ENCODE data around the gene TIFAB.

Gene TIFAB

DNA sequence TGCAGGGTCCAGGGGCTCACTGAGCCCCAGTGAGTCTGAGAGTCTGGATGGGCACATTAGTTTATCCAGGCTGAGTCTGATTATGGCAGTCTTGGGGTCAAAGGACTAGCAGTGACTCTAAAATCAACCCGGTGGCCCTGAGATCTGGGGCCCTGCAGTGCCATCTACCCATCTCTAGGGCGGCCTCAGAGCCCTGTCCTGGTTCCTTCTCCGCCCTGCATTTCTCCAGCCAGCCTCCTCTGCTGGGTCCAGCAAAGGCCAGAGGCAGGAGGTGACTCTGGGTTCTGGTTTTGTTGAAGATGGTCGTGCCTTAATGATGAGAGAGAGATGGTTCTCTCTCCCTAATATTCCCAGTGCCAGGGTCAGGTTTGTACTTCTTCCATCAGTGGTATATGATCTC, 20.0 kb downstream of the TIFAB start:
- Histone ChIP-seq H3K4me3 (ENCODE audit: low read depth, low read length) (no peak overlapping the region), H2AFZ (ENCODE audit: low read length, unreplicated experiment) (no peak overlapping the region), H3K27me3 (ENCODE audit: insufficient read depth, low read length) (no peaks in the 10 kb centered on the region), H3K79me2 (ENCODE audit: control insufficient read depth, insufficient read depth, low read length, unreplicated experiment) (no peaks in the 10 kb centered on the region), H3K36me3 (ENCODE audit: insufficient read depth, low read length) (no peaks in the 10 kb centered on the region), H3K4me1 (ENCODE audit: control insufficient read depth, insufficient read depth, low read length, unreplicated experiment) (peaks cover 9% of the 10 kb centered on the region), H3K27ac (ENCODE audit: low read depth, low read length) (no peak overlapping the region)

DNA sequence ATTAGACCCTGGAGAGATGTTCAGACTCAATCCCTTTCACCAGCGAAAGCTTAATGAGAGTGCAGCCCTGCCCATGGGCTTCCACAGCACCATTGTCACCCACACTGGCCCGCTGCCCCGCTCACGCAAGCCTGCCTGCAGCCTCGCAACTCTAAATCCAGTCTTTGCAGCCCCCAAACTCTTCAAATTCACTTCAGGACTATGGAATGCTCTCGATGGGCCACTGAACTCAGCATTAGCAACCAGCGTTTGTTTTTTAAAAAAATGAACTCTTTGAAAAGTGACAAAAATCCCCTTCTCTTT, 22.1 kb downstream of the TIFAB start:
- Histone ChIP-seq H3K36me3 (ENCODE audit: insufficient read depth, low read length) (no peaks in the 10 kb centered on the region), H3K27me3 (ENCODE audit: insufficient read depth, low read length) (no peaks in the 10 kb centered on the region), H3K4me3 (ENCODE audit: low read depth, low read length) (no peak overlapping the region), H3K4me1 (ENCODE audit: control insufficient read depth, insufficient read depth, low read length, unreplicated experiment) (peaks cover 8% of the 10 kb centered on the region), H2AFZ (ENCODE audit: low read length, unreplicated experiment) (no peak overlapping the region), H3K27ac (ENCODE audit: low read depth, low read length) (no peak overlapping the region), H3K79me2 (ENCODE audit: control insufficient read depth, insufficient read depth, low read length, unreplicated experiment) (no peaks in the 10 kb centered on the region)

DNA sequence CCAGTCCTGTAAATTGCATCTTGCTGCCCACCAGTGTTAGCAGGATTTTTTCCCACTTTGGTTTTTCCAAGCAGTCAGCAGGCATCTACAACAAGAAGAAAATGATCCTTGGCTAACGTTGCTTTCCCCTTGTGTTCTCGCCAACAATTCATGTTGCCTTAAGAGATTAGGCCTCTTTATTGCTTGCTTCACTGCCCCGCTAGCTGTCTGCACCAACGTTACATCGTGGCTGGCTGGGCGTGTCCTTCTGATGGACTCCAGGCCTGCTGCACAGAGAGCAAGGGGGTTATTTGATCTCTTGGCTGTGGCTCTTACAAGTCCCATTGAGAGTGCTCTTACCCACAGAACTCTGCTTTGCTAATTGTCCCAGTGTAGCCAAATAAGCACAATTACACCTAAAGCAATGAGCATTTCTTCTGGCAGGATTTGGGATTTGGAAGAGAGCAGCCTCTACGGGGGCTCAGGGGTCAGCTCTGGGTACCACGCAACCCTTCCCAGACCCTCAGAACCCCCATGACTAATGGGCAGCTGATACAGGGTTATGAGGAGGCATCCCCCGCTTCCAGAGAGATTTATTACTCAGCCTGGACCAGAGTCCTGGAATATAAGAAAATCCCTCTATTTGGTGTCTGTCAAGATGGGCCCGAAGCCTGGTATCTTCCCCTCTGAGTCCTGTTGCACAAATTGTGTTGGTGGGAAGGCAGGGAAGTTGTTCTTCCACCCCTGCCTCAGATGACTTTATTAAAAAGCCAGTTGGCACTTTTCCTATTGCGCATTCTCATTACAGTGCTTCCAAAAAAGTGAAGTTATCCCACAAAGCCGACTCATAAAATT, 22.6 kb downstream of the TIFAB start:
- no peak overlapping the region for H3K4me3 ChIP-seq (ENCODE audit: low read depth, low read length)
- peaks cover 8% of the 10 kb centered on the region for H3K4me1 ChIP-seq (ENCODE audit: control insufficient read depth, insufficient read depth, low read length, unreplicated experiment)
- H3K27ac ChIP-seq (ENCODE audit: low read depth, low read length): no peak overlapping the region
- H2AFZ ChIP-seq (ENCODE audit: low read length, unreplicated experiment): no peak overlapping the region
- H3K27me3 ChIP-seq (ENCODE audit: insufficient read depth, low read length): no peaks in the 10 kb centered on the region
- H3K79me2 ChIP-seq (ENCODE audit: control insufficient read depth, insufficient read depth, low read length, unreplicated experiment): no peaks in the 10 kb centered on the region
- no peaks in the 10 kb centered on the region for H3K36me3 ChIP-seq (ENCODE audit: insufficient read depth, low read length)

DNA sequence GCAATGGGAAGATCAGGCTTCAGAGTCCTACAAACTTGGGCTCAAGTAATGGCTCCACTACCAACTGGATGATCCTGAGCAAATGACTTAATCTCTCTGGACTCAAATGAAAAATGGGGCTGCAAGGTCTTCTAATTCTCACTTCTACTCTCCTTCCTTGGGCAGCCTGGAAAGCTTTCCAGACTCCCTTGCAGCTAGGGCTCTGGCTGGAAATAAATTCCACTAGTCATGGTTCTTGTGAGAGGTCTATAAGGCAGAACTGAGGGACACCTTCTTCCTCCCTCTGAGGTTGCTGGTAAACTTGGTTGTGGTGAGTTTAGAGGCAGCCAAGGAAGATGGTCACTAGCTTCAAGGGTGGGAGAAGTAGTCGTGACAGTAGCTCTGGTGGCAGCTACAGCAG, 23.6 kb downstream of the TIFAB start:
- peaks cover 3% of the 10 kb centered on the region for H3K4me1 ChIP-seq (ENCODE audit: control insufficient read depth, insufficient read depth, low read length, unreplicated experiment)
- H3K27ac ChIP-seq (ENCODE audit: low read depth, low read length): no peak overlapping the region
- no peak overlapping the region for H2AFZ ChIP-seq (ENCODE audit: low read length, unreplicated experiment)
- H3K27me3 ChIP-seq (ENCODE audit: insufficient read depth, low read length): no peaks in the 10 kb centered on the region
- H3K79me2 ChIP-seq (ENCODE audit: control insufficient read depth, insufficient read depth, low read length, unreplicated experiment): no peaks in the 10 kb centered on the region
- no peaks in the 10 kb centered on the region for H3K36me3 ChIP-seq (ENCODE audit: insufficient read depth, low read length)
- no peak overlapping the region for H3K4me3 ChIP-seq (ENCODE audit: low read depth, low read length)

DNA sequence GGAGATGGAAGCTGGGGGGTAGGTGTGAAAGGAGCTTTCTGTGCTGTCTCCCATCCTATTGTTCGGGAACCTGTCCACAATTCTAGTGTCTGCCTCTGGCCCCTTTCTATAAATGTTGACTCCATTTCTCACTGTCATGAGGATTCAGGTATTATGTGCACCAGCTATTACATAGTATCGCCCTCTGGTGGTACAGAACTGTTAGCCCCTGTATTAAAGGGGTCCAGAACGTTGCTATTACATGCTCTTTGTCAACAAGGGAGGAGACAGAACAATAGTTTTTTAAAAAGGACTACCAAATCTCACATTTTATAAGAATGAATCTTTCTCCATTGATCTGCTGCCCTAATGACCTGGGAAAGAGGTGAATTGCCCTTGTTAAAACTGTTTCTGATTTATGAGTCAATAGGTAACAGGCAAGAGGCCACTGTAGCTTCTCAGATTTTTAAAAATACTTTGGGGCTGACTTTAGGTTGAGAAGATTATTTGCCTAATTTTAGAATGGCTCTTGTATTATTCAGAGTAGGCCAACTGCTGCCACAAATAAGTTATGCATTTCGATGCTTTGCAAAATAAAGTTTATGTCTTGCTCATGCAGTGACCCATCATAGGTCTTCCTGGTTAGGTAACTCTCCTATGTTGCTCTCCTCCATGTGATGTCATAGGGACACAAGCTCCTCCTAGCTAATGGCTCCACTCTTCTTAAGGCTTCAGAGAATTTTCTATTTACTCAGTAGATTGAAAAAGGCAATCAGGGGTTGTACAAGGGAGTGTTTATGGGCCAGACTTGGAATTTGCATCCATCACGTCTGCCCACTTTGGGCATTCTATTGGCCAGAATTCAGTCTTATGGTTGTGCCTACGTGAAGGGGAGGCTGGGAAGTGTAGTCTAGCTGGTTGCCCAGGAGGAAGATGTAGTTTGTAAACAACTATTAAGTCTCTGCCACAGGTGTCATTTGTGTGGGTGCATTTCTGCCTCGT, 25.8 kb downstream of the TIFAB start:
- no peak overlapping the region for H3K27ac ChIP-seq (ENCODE audit: low read depth, low read length)
- H3K4me1 ChIP-seq (ENCODE audit: control insufficient read depth, insufficient read depth, low read length, unreplicated experiment): no peaks in the 10 kb centered on the region
- no peaks in the 10 kb centered on the region for H3K79me2 ChIP-seq (ENCODE audit: control insufficient read depth, insufficient read depth, low read length, unreplicated experiment)
- no peaks in the 10 kb centered on the region for H3K27me3 ChIP-seq (ENCODE audit: insufficient read depth, low read length)
- no peak overlapping the region for H2AFZ ChIP-seq (ENCODE audit: low read length, unreplicated experiment)
- no peaks in the 10 kb centered on the region for H3K36me3 ChIP-seq (ENCODE audit: insufficient read depth, low read length)
- no peak overlapping the region for H3K4me3 ChIP-seq (ENCODE audit: low read depth, low read length)

DNA sequence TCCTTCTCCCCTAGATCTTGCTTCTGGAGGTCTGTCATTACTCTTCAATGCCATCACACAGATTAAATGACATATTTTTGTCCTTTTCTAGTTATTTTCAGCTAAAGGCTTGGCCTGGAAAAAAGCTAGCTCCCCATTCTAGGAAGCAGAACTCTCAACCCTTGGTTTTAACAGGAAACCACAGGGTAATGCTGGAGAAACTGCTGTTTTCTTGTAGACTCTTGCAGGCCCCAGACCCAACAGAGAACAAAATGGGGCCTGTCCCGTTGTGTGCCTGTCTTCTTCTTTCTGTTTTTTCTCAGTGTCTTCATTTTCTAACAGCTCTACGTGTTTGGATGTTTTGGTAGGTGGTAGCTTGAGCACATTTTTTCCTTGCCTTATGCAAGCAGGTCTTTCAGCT, 26.5 kb downstream of the TIFAB start:
- H3K4me3 ChIP-seq (ENCODE audit: low read depth, low read length): no peak overlapping the region
- no peaks in the 10 kb centered on the region for H3K36me3 ChIP-seq (ENCODE audit: insufficient read depth, low read length)
- peaks cover under 1% of the 10 kb centered on the region; the same call in 1 of the 2 replicates for H3K27me3 ChIP-seq (ENCODE audit: insufficient read depth, low read length)
- H3K4me1 ChIP-seq (ENCODE audit: control insufficient read depth, insufficient read depth, low read length, unreplicated experiment): no peaks in the 10 kb centered on the region
- no peak overlapping the region for H3K27ac ChIP-seq (ENCODE audit: low read depth, low read length)
- no peaks in the 10 kb centered on the region for H3K79me2 ChIP-seq (ENCODE audit: control insufficient read depth, insufficient read depth, low read length, unreplicated experiment)
- no peak overlapping the region for H2AFZ ChIP-seq (ENCODE audit: low read length, unreplicated experiment)

DNA sequence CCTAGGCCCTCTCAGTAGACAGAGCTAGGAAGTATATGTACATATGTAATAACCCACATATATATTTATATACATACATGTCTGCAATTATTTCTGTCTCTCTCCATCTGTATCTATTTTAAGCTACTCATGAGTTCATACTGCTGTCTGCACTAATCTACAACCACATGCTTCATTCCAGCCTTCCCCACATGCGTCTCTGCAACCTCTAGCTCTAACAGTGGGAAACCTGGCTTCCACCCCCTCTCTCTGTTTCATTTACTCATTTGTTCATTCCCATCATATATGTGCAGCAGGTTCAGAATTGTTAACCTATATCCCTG, 28.3 kb downstream of the TIFAB start:
- Histone ChIP-seq H3K27ac (ENCODE audit: low read depth, low read length) (no peak overlapping the region), H3K4me1 (ENCODE audit: control insufficient read depth, insufficient read depth, low read length, unreplicated experiment) (no peaks in the 10 kb centered on the region), H3K27me3 (ENCODE audit: insufficient read depth, low read length) (peaks cover 8% of the 10 kb centered on the region; the same call in 1 of the 2 replicates), H3K36me3 (ENCODE audit: insufficient read depth, low read length) (no peaks in the 10 kb centered on the region), H3K4me3 (ENCODE audit: low read depth, low read length) (no peak overlapping the region), H3K79me2 (ENCODE audit: control insufficient read depth, insufficient read depth, low read length, unreplicated experiment) (no peaks in the 10 kb centered on the region), H2AFZ (ENCODE audit: low read length, unreplicated experiment) (no peak overlapping the region)

DNA sequence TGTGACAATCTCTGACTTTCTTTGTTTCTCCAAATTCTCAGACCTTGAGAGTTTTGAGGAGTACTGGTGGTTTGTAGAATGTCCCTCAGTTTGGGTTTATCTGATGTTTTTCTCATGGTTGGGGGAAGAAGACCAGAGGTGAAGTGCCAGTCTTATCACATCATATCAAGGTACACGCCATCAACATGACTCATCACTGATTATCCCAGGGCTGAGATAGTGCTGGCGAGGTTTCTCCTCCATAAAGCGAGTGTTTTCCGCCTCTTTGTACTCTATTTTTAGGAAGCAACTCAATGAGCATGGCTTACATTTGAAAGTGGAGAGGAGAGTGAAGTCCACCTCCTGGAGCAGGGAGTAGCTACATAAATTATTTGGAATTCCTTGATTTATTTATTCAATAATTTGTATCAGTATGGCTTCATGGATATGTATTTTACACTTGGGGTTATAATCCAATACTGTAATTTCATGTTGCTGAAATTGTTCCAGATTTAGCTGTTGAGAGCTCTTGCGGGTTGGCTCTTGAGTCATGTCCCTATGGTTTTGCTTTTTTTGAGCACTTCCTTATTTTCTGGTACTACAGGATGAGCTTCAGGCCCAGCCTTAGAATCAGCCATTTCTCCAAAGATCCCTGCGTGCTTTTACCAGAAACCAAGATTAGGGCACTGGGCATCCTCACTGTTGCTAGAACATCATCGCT, 28.9 kb downstream of the TIFAB start:
- H3K27me3 ChIP-seq (ENCODE audit: insufficient read depth, low read length): peaks cover 11% of the 10 kb centered on the region; the same call in 1 of the 2 replicates
- no peaks in the 10 kb centered on the region for H3K79me2 ChIP-seq (ENCODE audit: control insufficient read depth, insufficient read depth, low read length, unreplicated experiment)
- H2AFZ ChIP-seq (ENCODE audit: low read length, unreplicated experiment): no peak overlapping the region
- no peak overlapping the region for H3K27ac ChIP-seq (ENCODE audit: low read depth, low read length)
- no peaks in the 10 kb centered on the region for H3K4me1 ChIP-seq (ENCODE audit: control insufficient read depth, insufficient read depth, low read length, unreplicated experiment)
- no peak overlapping the region for H3K4me3 ChIP-seq (ENCODE audit: low read depth, low read length)
- H3K36me3 ChIP-seq (ENCODE audit: insufficient read depth, low read length): no peaks in the 10 kb centered on the region

DNA sequence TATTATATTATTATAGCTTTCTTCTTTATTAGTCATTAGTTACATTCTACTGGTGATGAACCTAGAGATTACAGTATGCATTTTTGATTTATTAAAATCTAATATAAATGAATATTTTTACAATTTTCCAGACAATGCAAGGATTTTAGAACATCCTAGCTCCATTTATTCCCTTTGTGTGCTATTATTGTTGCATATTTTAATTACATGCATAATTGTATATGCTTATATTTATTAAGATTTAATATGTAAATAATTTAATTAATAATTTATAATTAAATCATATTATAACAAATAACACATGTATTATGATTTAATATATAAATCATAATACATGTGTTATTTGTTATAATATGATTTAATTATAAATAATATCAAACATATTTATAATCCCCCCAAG, 29.7 kb downstream of the TIFAB start:
- Histone ChIP-seq H2AFZ (ENCODE audit: low read length, unreplicated experiment) (no peak overlapping the region), H3K27me3 (ENCODE audit: insufficient read depth, low read length) (peaks cover 13% of the 10 kb centered on the region; the same call in 1 of the 2 replicates), H3K4me3 (ENCODE audit: low read depth, low read length) (no peak overlapping the region), H3K36me3 (ENCODE audit: insufficient read depth, low read length) (no peaks in the 10 kb centered on the region), H3K27ac (ENCODE audit: low read depth, low read length) (no peak overlapping the region), H3K79me2 (ENCODE audit: control insufficient read depth, insufficient read depth, low read length, unreplicated experiment) (no peaks in the 10 kb centered on the region), H3K4me1 (ENCODE audit: control insufficient read depth, insufficient read depth, low read length, unreplicated experiment) (no peaks in the 10 kb centered on the region)

DNA sequence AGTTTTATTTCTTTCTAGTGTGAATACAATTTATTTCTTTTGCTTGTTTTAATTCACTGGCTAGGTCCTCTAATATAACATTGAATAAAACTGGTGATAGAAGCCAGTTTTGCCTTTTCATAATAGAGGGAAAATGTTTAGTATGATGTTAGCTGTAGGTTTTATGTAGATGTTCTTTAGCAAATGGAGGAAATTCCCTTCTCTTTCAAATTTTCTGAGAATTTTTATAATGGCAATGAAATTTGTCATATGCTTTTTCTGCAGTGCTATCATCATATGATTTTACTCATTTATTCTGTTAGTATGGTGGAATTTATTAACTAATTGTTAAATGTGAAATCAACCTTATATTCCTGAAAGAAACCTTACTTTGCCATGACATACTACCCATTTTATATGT, 35.1 kb downstream of the TIFAB start:
- Histone ChIP-seq H3K79me2 (ENCODE audit: control insufficient read depth, insufficient read depth, low read length, unreplicated experiment) (no peaks in the 10 kb centered on the region), H3K27ac (ENCODE audit: low read depth, low read length) (no peak overlapping the region), H3K4me3 (ENCODE audit: low read depth, low read length) (no peak overlapping the region), H2AFZ (ENCODE audit: low read length, unreplicated experiment) (no peak overlapping the region), H3K4me1 (ENCODE audit: control insufficient read depth, insufficient read depth, low read length, unreplicated experiment) (no peaks in the 10 kb centered on the region), H3K36me3 (ENCODE audit: insufficient read depth, low read length) (no peaks in the 10 kb centered on the region), H3K27me3 (ENCODE audit: insufficient read depth, low read length) (peaks cover 17% of the 10 kb centered on the region)
